GM19328 (cell line): ENCODE results near the gene DDAH1.
A peak's percentile ranks its signal among the peaks of the same experiment; 100 is the strongest.
"Not testable (repeated sequence)": the region's sequence is repeated elsewhere in the genome, so short reads cannot be mapped to it uniquely, and the experiment has no call there.

Experiments
- ATAC-seq: cut with Tn5 transposase; IDR thresholded peaks from one replicate; pipeline ENCODE4 v1.9.1; 2021; ENCODE audit warnings: mild to moderate bottlenecking, moderate library complexity; ENCODE audit not compliant: unreplicated experiment

The DDAH1 gene

DNA sequence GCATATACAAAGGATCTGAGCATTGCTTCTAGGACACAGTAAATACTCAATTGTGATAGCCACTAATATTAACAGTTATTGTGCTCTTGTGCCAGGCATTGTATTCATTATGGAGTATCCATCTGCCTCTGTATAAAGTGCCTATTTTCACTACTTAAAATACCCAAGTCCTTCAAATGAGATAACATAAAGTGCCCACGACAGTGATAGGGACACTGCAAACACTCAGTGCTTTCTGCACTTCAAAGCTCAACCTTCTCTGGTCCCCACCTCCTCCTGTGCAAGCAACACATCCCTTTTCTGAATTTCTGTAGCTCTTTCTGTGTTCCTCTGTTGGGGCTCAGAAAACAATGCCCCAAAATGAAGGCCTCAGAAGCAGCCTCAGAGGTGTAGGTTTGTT lies 6.6 kb upstream of the DDAH1 start:
- ATAC-seq, result no peak

DNA sequence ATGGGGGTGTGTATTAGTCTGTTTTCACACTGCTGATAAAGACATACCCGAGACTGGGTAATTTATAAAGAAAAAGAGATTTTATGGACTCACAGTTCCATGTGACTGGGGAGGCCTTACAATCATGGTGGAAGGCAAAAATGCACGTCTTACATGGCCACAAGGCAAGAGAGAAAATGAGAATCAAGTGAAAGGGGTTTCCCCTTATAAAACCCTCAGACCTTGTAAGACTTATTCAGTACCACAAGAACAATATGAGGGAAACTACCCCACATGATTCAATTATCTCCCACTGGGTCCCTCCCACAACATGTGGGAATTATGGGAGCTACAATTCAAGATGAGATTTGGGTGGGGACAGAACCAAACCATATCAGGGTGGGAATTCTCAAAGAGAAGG lies 5.2 kb upstream of the DDAH1 start:
- not testable (repeated sequence) for ATAC-seq

DNA sequence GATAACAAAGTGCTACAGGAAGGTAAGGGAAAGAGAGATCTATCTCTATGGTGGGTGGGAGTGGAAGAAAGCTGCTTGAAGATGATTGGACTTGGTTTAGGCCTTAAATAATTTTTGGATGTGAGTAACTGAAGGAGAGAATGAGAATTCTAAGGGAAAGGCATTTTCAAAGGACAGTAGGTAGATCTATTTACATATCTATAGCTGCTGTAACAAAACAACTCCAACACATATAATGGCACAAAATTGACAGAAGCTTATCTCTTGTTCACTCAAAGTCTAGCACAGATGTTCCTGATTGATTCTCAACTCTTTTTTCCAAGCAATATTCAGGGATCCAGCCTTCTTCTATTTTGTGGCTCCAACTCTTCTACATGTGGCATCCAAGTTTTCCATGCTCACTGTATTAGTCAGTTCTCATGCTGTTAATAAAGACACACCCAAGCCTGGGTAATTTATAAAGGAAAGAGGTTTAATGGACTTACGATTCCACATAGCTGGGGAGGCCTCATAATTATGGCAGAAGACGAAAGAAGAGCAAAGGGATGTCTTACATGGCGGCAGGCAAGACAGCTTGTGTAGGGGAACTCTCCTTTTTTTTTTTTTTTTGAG lies 3.1 kb upstream of the DDAH1 start:
- ATAC-seq, result no peak

DNA sequence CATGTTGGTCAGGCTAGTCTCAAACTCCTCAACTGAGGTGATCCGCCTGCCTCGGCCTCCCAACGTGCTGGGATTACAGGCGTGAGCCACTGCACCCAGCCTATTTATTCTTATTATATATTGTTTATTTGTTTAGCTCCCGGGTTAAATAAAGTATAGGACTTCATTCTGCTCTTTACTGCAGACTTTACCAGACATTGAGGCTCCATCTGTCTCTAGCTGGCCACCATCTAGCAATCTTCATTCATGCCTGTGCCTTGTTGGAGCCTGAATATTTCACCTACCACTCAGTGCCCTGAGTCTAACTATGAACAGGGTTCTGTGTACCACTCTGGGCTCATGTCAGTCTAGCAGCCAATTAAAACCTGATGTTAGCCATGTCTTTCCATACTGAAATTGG lies 2.1 kb upstream of the DDAH1 start:
- ATAC-seq, result no peak

DNA sequence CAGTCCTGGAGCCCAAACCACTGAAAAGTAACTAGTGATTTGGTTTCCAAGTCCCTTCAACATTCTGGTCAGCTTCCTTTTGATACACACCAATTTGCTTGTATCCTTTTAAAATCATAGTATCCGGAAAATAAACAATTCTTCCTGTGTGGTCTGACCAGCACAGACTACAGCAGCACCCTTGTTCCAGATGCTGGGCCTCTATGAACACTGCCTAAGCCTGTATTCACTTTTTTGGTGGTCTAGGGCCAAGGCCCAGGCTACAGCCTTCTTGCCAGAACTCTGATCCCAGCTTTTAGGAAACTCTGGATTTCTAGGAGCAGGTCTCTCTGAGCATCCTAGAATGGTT lies 801 bp upstream of the DDAH1 start:
- ATAC-seq, result no peak

DNA sequence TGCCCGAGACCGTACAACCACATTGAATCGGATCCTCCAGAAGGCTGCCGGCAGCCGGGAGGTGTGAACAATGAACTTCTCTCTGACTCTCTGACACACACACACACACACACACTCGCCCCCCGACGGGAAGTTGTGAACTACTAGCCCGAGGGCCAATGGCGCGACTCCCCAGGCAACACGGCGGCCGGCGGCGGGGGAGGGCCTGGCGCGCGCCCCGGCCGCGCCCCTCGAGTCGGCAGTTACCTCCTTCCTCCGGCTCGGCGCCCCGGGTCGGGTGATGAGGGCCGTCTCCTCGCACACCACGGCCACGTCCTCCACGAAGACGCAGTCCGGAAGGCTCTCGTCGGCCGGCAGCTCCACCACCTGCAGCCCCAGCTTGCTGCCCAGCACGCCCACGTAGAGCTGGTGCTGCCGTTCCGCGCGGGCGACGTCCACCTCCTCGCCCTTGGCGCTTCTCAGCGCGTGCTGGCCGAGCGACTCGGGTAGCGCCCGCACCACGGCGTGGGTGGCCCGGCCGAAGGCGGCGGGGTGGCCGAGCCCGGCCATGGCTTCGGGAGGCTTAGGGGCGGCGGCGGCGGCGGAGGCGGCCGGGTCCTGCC lies 361 bp downstream of the DDAH1 start:
- peak; percentile 50 for ATAC-seq

DNA sequence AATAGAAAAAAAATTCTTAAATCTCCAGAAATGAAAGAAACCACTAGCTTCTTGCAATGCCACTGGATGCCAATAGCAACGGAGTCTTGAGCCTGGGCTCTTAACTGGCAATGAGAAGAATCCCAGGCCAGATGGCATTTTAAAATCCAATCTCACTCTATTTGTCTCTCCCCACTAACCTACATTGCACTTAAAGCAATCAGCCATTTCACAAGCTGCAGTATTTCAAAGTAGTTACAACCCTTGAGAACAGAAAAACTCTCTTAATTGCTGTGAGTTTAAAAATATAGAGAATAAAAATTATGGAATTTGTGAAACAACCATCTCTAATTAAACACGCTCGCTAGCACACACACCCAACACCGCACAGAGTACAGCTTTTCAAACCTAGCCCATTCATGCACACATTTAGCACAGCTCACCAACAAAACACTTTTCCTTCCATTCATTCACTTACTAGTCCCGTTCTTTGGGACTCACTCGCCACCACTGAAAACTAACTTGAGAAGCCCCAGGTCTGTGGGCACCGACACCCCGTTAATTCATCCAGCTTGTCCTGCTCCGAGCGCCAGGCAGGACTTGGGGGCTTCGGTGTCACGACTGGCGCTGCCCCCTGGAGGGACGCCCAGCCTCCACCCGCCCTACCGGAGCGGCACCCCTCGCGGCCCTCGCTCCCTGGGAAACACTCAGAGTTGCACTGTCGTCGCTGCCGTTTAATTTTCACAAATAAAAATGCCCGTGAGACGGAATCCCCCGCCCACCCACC lies 1.0 kb downstream of the DDAH1 start:
- ATAC-seq, result no peak

DNA sequence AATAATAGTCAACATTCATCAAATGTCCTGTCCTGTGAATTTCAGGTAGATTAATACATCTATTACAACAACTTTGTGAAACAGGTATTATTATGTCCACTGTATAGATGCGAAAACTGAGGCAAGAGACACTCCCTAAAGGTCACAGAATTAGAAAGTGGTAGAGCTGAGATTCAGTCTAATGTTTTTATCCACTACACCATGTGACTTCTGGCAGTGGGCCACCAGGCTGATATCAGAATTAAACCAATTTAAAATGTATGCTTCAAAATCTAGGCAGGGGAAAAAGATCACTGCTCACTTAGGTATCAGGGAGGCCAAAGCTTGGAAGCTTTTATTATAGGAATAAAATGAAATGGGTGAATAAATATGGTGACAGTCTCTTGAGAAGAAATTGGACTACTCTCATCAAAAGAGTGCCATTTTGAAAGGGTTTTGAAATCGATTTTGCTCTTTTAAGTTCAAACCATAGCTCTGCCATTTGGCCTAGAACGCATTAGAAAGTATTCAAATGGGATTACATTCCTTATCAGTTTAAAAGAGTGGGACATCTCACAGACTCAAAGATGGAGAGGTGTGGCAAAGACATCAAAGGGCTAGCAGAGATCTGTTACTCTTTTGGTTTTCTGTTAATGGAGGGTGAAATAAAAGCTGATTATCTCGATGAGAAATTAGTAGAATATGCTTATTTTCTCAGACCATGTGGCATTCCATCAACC lies 1.9 kb downstream of the DDAH1 start:
- no peak for ATAC-seq

DNA sequence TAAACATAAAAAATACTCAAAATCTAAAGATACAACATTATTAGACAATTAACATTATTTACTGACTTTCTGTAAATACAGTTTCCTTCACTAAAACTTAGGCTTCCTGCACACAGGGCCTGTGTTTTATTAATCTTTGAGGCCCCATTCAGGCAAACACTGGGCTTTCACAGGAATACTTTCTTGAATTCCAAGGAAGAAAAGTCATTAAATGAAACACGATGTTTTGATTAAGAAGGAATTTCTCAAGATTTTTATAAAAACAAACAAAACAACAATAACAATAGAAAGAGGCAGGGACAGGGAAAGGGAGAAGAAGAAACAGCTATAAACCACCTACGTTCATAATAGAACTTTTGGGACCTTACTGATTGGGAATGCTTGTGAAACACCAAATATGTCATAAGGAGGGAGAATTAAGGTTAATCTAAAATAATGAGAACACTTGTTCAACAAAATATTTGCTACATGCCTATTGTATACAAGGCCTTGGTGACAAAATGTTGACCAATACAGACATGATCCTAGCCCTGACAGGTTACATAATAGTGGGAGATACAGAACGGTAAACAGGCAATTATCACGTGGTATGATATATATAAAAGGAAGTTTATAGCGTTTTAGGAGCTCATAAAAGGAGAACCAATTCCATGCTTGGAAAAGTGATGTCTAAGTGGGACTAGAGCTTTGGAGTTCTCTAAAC lies 3.6 kb downstream of the DDAH1 start:
- no peak for ATAC-seq

DNA sequence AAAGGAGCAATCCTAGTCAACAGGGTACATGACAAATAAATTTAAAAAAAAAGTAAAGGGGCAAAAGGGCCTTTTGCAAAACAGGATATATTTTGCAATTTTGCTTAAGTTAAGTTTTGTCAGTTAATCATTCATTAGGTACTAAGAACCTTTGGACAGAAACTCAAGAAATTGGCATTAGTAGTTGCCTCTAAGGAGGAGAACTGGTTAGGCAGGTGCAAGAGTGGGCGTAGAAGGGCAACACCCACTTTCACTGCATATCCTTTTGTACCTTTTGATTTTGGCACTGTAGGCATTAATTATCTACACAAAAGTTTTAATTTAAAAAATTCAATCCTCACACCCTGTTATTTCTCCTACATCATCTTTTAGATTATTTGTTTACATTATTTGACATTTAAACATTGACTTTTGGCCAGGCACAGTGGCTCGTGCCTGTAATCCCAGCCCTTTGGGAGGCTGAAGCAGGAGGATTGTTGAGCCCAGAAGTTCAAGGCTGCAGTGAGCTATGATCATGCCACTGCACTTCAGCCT lies 4.3 kb downstream of the DDAH1 start:
- no peak for ATAC-seq

DNA sequence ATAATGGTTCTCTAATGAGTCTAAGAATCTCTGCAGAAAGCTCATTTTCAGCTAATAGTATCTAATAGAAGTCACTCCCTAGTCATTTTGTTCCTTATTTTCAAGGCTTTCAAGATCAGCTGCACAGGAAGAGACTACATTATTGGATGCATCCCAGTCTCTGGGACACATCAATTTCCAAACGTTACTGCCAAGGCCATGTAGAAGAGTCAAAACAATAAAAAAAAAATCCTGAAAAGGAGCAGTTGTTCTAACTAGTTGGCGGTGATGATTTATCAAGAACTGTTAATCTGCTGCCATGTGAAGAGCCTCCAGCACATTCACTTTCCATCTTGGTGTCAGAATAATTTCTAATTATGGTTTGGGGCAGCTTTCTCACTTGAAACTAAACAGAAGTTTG lies 5.7 kb downstream of the DDAH1 start:
- no peak for ATAC-seq

DNA sequence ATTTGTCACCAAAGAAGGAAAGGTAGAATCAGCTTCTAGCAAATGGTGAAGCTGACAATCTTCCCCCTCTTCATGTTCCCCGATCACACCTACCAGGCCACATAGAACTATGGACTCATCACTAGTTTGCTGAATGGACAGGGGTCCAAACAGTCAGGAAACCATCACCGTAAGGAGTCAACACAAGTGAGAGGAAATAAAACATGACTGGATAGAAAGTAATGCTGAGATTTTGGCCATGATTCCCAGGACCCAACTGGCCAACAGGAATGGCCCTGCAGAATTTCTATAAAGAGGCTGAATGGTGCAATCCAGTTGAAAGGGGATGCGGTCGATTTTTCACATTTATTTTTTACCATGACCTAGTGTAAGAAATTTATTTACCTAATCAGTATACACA lies 10.7 kb downstream of the DDAH1 start:
- no peak for ATAC-seq

DNA sequence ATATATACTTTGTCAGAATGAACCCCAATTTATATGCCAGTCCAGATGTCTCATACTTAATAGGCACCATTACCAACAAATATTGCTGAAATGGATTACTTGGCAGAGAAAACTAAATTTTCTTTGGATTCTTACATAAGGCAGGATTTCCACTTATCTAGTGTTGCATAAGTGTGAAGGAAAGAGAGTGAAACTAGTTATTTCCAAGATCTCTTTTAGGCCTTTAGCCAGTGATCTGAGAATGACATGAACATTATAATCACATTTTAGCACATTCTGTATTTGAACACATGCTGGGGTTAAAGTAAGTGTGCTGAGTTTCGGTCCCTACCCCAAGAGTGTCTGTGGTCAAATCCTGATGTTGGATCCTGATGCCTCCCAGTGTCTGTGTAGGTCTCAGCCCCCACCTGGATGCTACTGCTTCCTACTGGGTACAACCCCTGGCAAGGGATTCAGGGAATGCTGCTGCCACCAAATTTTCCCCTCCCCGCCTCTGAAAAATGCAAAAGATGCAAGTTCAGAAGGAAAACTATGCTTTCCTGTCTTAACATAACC lies 11.2 kb downstream of the DDAH1 start:
- no peak for ATAC-seq

DNA sequence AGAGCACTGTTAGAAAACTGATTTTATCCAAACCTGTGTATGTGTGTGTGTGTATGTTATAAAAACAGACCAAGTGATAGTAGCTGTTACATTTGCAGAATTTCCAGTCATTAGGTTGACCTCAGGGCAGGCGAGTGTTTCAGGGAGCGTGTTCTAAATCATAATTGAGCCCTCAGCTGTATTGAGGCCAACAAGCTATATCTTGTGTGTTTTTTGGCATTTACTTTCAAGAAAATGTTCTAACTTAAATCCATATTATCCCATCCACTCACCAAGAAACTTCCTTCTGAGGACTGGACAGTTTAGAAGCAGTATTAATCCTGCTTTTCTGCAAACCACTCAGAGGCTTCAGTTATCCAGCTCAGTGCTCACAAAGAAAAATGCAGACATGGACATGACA lies 12.0 kb downstream of the DDAH1 start:
- ATAC-seq, result no peak

DNA sequence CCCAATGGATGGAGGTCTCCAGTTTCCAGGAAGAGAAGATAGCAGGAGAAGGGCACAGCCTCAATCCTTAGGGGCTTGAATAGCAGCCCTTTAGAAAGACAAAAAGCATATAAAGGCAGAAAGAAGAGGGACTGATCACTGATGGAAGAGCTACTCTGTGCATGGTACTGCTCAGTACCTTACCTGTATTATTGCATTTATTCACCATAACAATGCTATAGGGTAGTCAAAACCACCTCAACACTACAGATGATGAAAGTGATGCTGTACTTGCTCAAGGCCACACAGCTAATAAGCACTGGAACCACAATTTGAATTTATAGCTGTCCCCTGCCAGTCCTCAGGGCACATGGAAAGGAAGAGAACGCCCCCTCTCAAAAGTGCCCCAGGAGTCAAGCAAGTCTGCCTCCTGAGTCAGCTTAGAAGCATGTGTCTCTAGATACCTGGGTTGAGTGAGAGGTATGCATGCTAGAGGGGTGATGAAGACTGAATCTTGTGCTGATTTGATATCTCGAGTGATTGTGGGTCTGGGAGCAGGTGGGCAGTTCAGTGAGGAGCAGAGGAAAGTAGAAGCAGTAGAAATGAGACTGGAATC lies 13.6 kb downstream of the DDAH1 start:
- no peak for ATAC-seq

DNA sequence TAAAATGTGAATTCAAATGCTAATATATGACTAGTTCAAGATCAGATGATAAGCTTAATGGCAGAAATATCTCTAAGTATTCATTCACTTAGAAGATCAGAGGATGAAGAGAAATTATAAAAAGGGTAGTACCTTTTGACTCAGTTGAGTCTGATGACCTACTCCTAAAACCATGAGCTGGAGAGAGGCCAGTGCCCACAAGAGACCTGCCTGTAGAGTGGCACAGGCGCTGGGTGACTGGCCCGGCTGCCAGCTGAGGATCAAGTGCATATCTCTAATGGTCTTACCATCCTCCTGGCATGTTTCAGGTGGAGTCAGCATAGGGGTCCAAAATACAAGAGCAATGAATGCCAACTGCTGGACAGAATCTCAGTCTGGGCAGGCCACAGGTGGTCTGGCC lies 14.1 kb downstream of the DDAH1 start:
- no peak for ATAC-seq

DNA sequence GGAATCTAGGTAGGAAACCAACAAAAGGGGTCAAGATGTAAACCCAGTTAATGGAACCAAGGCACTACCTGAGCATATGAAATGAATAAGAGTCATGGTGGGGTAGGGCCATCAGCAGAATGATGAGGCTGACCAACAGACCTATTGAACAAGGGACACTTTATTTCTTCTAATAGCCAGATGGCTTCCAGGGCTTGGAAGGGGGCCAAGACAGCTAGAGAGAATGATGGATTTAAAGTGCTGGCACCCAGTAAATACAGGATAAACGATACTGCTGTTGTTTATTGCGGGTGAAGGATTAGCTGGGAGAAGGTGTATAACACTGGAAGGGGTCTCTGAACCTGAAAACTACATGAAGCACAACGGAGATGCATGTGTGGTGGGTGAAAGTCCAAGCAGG lies 15.6 kb downstream of the DDAH1 start:
- ATAC-seq, result no peak

DNA sequence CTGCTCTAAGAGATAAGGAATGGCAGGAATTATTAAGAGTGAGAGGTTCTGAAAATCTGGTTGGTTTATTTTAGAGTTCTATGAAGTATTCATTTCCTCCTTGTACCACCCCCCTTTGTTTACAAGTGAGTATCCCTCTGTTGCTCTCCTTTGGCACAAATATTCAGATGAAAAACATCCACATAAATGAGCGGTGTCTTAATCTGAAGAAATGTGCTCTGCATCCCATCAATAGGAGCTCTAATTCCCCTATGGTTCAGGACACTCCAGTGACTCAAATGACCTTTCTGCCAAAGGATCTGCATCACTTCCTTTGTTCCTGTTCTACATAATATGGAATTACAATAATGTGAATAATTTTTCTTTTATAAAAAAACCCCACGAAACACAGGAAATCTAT lies 16.6 kb downstream of the DDAH1 start:
- no peak for ATAC-seq

DNA sequence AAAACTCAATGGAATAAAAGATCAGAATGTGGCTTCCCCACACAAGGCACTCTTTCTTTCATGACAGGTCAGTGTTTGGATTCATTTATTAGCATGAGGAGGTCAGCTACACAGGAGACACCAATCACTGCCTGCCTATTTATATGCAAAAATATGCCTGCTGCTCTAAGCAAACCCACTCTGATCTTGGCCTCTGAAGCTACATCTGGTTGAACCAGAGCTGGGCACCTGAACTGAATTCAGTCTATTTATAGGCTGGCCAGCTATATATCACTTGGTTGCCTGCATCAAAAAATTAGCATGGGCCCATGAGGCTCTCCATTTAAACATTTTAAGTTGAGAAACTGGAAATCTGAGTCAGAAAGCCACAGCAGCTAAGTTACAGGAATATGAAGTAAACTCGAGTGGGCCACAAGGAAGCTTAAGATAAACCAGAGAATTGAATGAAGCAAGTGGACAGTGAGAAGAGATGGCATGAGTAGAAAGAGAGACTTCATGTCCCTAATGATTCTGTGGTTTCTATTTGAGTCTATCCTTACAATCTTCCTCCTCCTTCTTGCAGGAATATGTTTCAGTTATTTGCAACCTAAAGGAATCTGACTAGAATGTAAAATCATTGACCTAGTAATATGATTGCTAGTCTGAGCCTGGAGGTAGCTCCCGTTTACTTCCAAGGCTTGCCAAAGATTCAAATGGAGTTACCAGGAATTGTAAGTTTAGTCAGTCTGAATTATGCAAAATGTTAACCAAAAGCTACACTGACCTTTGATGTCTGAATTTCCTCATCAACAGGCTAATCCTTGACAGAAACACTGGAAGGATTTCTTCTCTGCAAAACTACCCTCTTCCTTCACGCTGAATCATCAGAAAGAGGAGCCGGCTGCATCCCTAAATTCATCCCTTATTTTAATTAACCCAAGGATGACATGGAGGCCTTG lies 17.7 kb downstream of the DDAH1 start:
- no peak for ATAC-seq
